ENCODE measurements around the gene PRKCH.

DNA sequence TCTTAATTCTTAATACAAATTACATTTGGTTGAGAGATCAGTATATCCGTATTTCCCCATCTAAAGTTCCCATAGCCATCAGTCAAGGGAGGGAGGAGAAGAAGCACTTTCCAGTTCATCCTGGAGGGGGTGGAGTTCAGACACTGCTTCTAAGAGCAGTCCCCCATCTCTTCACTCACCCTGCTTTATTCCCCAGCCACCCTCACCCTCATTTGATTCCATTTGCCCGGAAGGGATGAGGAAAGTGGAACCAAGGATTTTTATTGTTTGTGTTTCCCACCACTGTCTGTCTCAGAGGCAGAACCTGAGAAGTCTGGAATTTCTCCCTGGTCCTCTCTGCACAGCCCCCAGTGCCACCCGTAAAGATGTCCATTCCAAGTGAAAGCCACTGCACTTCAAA, 239.7 kb downstream of the PRKCH start:
- TF ChIP-seq CTCF (IDR thresholded peaks at IDR 0.05; ENCODE audit: low read depth, low read length), result no peak
- no peak for TF ChIP-seq POLR2A (IDR thresholded peaks at IDR 0.05; ENCODE audit: extremely low read depth, insufficient read length)

Data from NB4 (cell line).